SK-N-SH treated with all-trans-retinoic acid at 6 μM for 48 hours (cell line): ENCODE data around the gene PSMD2.
A peak's percentile ranks its signal among the peaks of the same experiment; 100 is the strongest.

ENCODE experiments used
- ATAC-seq: fragments of 200-7000 bp; cut with Tn5 transposase; 3 replicates; pipeline ENCODE4 v1.9.1; 2020; ENCODE audit warnings: mild to moderate bottlenecking, moderate library complexity
- ARNTL ChIP-seq: fragments of 450-650 bp; formaldehyde crosslinking; IDR thresholded peaks from 2 replicates; pipeline ENCODE4 v1.5.0; 2020; ENCODE audit warnings: low read depth, mild to moderate bottlenecking, moderate library complexity, borderline replicate concordance
- BACH2 ChIP-seq: fragments of 250-450 bp; sonication (Bioruptor Pico); IDR thresholded peaks from 2 replicates; pipeline ENCODE4 v1.9.0; 2021; ENCODE audit warnings: mild to moderate bottlenecking, borderline replicate concordance
- CREB5 ChIP-seq: fragments of 250-450 bp; sonication (Bioruptor Pico); IDR thresholded peaks from 2 replicates; pipeline ENCODE4 v1.5.1; 2020; ENCODE audit warnings: low read depth, mild to moderate bottlenecking, moderate library complexity
- CSDC2 ChIP-seq: fragments of 250-450 bp; sonication (Bioruptor Pico); IDR thresholded peaks from 2 replicates; pipeline ENCODE4 v1.5.0; 2020; ENCODE audit warnings: mild to moderate bottlenecking, moderate library complexity
- ESRRG ChIP-seq: fragments of 250-450 bp; sonication (Bioruptor Pico); IDR thresholded peaks from 2 replicates; pipeline ENCODE4 v1.6.1; 2021; ENCODE audit warnings: mild to moderate bottlenecking
- GLIS3 ChIP-seq: fragments of 250-450 bp; sonication (Bioruptor Pico); IDR thresholded peaks from 2 replicates; pipeline ENCODE4 v1.5.0; 2020; ENCODE audit warnings: mild to moderate bottlenecking, moderate library complexity
- ISL1 ChIP-seq: fragments of 250-450 bp; sonication (Bioruptor Pico); IDR thresholded peaks from 2 replicates; pipeline ENCODE4 v2.1.2; 2022; ENCODE audit warnings: mild to moderate bottlenecking, moderate library complexity
- OSR1 ChIP-seq: fragments of 250-450 bp; sonication (Bioruptor Pico); IDR thresholded peaks from 2 replicates; pipeline ENCODE4 v1.8.0; 2022; ENCODE audit warnings: moderate library complexity, mild to moderate bottlenecking, inconsistent platforms
- PATZ1 ChIP-seq: fragments of 250-450 bp; sonication (Bioruptor Pico); IDR thresholded peaks from 2 replicates; pipeline ENCODE4 v1.8.0; 2020; ENCODE audit warnings: mild to moderate bottlenecking, moderate library complexity, borderline replicate concordance
- POU6F1 ChIP-seq: fragments of 250-450 bp; sonication (Bioruptor Pico); IDR thresholded peaks from 2 replicates; pipeline ENCODE4 v1.8.0; 2021; ENCODE audit warnings: low read depth, mild to moderate bottlenecking, moderate library complexity, borderline replicate concordance
- PPARA ChIP-seq: fragments of 250-450 bp; sonication (Bioruptor Pico); IDR thresholded peaks from 2 replicates; pipeline ENCODE4 v1.5.0; 2020; ENCODE audit warnings: mild to moderate bottlenecking, borderline replicate concordance
- SNAI2 ChIP-seq: fragments of 250-450 bp; sonication (Bioruptor Pico); IDR thresholded peaks from 2 replicates; pipeline ENCODE4 v1.5.0; 2020; ENCODE audit warnings: mild to moderate bottlenecking, moderate library complexity
- TCF4 ChIP-seq: fragments of 250-450 bp; sonication (Bioruptor Pico); IDR thresholded peaks from 2 replicates; pipeline ENCODE4 v1.8.0; 2021; ENCODE audit warnings: mild to moderate bottlenecking, moderate library complexity, borderline replicate concordance
- TOX ChIP-seq: fragments of 250-450 bp; sonication (Bioruptor Pico); IDR thresholded peaks from 2 replicates; pipeline ENCODE4 v1.8.0; 2021; ENCODE audit warnings: mild to moderate bottlenecking, moderate library complexity, borderline replicate concordance
- TSHZ2 ChIP-seq: fragments of 250-450 bp; sonication (Bioruptor Pico); IDR thresholded peaks from 2 replicates; pipeline ENCODE4 v1.5.0; 2020; ENCODE audit warnings: mild to moderate bottlenecking, moderate library complexity
- ZC3H10 ChIP-seq: fragments of 250-450 bp; sonication (Bioruptor Pico); IDR thresholded peaks from 2 replicates; pipeline ENCODE4 v1.5.1; 2021; ENCODE audit warnings: mild to moderate bottlenecking, moderate library complexity
- ZFP3 ChIP-seq: fragments of 250-450 bp; sonication (Bioruptor Pico); IDR thresholded peaks from 2 replicates; pipeline ENCODE4 v1.5.0; 2020; ENCODE audit warnings: mild to moderate bottlenecking, moderate library complexity
- ZFP30 ChIP-seq: fragments of 450-650 bp; formaldehyde crosslinking; IDR thresholded peaks from 2 replicates; pipeline ENCODE4 v1.5.0; 2022; ENCODE audit warnings: mild to moderate bottlenecking, moderate library complexity
- ZNF565 ChIP-seq: fragments of 450-650 bp; formaldehyde crosslinking; conservative IDR thresholded peaks from 2 replicates; pipeline ENCODE4 v1.5.0; 2020; ENCODE audit warnings: low read depth, mild to moderate bottlenecking, moderate library complexity
- ZNF70 ChIP-seq: fragments of 450-650 bp; formaldehyde crosslinking; IDR thresholded peaks from 2 replicates; pipeline ENCODE4 v1.5.0; 2020; ENCODE audit warnings: mild to moderate bottlenecking, moderate library complexity
- ZNF8 ChIP-seq: fragments of 450-650 bp; formaldehyde crosslinking; IDR thresholded peaks from 2 replicates; pipeline ENCODE4 v1.5.0; 2020; ENCODE audit warnings: mild to moderate bottlenecking, moderate library complexity

PSMD2 gene

GRCh38 chr3:184282941-184283340, 16.1 kb upstream of the PSMD2 start:
- no peak for ATAC-seq
- no peak for TF ChIP-seq POU6F1 (CRISPR knock-in tag)
- TF ChIP-seq ZNF70 (CRISPR knock-in tag): no peak
- no peak for TF ChIP-seq CREB5
- no peak for TF ChIP-seq GLIS3 (CRISPR knock-in tag)
- no peak for TF ChIP-seq BACH2
- no peak for TF ChIP-seq SNAI2

- ATAC-seq: no peak
- no peak for TF ChIP-seq ZFP3 (CRISPR knock-in tag)
- no peak for TF ChIP-seq POU6F1 (CRISPR knock-in tag)
- TF ChIP-seq OSR1 (CRISPR knock-in tag): no peak
- no peak for TF ChIP-seq CSDC2 (CRISPR knock-in tag)
- TF ChIP-seq SNAI2: no peak
Observed at GRCh38 chr3:184283681-184284080, 15.4 kb upstream of the PSMD2 start.

- no peak for TF ChIP-seq ESRRG (CRISPR knock-in tag)
- TF ChIP-seq SNAI2: no peak
- TF ChIP-seq ZC3H10 (CRISPR knock-in tag): no peak
- no peak for TF ChIP-seq TSHZ2
- no peak for TF ChIP-seq BACH2
- TF ChIP-seq CREB5: no peak
- TF ChIP-seq TCF4 (CRISPR knock-in tag): no peak
- TF ChIP-seq PPARA (CRISPR knock-in tag): no peak
- TF ChIP-seq OSR1 (CRISPR knock-in tag): no peak
- no peak for TF ChIP-seq ZNF565 (CRISPR knock-in tag)
- TF ChIP-seq ZNF8 (CRISPR knock-in tag): no peak
- TF ChIP-seq PATZ1 (CRISPR knock-in tag): no peak
- no peak for TF ChIP-seq CSDC2 (CRISPR knock-in tag)
- no peak for TF ChIP-seq TOX (CRISPR knock-in tag)
- TF ChIP-seq ZFP30 (CRISPR knock-in tag): no peak
- no peak for TF ChIP-seq GLIS3 (CRISPR knock-in tag)
- TF ChIP-seq POU6F1 (CRISPR knock-in tag): no peak
- TF ChIP-seq ZNF70 (CRISPR knock-in tag): no peak; the same call in 1 of the 2 replicates
- TF ChIP-seq ISL1 (CRISPR knock-in tag): no peak
- no peak for TF ChIP-seq ARNTL (CRISPR knock-in tag)
- ATAC-seq: peak; percentile 92
Observed at GRCh38 chr3:184284696-184285095, 14.3 kb upstream of the PSMD2 start.
